NCI-H146 treated with DMSO at 0.1 percent for 48 hours (cell line): ENCODE results near the gene OR7G1.
"Not testable (repeated sequence)": the region's sequence is repeated elsewhere in the genome, so short reads cannot be mapped to it uniquely, and the experiment has no call there.

Source experiments
- DNase-seq: peaks from one replicate; lab custom pipeline; 2025; ENCODE audit not compliant: unreplicated experiment; lab: John Stamatoyannopoulos, UW

Gene OR7G1

GRCh38 chr19:9078651-9079050 is 36.9 kb downstream of the OR7G1 start:
- DNase-seq, result no peak

- DNase-seq, result no peak
Observed at GRCh38 chr19:9076901-9077300, 38.7 kb downstream of the OR7G1 start.

- DNase-seq, result no peak
Observed at GRCh38 chr19:9075064-9075949, 40.3 kb downstream of the OR7G1 start.

GRCh38 chr19:9073806-9074205 is 41.8 kb downstream of the OR7G1 start:
- no peak for DNase-seq

- not testable (repeated sequence) for DNase-seq
Observed at GRCh38 chr19:9071720-9072119, 43.8 kb downstream of the OR7G1 start.

GRCh38 chr19:9070066-9070465 is 45.5 kb downstream of the OR7G1 start:
- DNase-seq, result no peak

- no peak for DNase-seq
Observed at GRCh38 chr19:9065457-9066014, 50.0 kb downstream of the OR7G1 start.
